T1000 (cell line): ENCODE data around the gene KCNC3.

ENCODE experiments used
- DNase-seq: peaks from one replicate; lab custom pipeline; 2025; ENCODE audit warnings: mixed read lengths; lab: John Stamatoyannopoulos, UW

Gene KCNC3

DNA sequence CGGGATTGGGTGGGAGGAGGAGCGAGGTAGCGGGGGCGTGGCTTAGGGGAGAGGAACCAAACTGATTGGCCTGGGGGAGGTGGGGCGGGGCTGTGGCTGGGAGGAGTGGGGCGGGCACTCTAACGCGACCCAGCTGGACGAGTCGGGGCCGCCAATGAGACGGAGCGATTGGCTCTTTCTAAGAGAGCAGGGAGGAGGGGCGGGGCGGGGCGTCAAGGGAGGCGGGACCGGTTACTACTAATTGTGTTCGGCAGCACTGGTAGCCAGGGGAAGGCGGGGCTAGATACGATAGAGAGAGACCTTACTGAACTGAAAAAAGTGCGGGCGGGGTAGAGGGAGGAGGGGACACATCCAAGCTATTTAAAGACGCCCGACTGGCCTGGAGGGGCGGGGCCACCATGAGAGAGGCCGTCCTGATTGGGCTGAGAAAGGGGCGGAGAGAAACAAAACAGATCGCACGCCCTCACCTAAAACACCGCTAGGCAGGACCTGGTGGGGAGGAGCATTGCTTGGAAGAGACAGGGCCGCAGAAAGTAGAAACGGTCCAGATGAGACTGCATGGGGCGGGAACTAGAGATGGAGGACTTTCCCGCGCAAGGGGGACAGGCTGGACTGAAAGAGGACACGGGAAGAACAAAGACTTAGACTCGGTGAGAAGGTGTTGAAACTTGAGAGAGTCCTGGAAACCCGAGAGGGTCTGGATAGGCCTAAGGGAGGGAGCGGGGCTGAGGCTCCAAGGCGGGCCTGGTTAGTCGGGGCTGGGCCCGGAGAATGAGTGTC, at the start of gene KCNC3:
TSS of gene KCNC3 (minus strand) at position 232 of the 780 bp plus-strand sequence. CDS start 295 bp downstream, outside the sequence.
- peak; percentile 17 for DNase-seq

DNA sequence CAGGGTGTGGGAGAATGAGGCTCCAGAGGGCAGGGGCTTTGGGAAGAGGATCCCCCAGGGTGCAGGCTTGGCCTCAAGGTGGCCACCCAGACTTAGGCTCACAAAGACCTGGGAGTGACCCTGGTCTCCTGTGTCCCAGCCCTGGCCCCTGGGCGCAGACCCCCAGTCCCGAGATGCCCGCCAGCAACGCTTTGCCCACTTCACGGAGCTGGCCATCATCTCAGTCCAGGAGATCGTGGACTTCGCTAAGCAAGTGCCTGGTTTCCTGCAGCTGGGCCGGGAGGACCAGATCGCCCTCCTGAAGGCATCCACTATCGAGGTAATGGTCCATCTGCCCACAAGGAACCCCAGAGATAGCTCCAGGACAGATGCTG, 49.7 kb upstream of the KCNC3 start:
- no peak for DNase-seq

DNA sequence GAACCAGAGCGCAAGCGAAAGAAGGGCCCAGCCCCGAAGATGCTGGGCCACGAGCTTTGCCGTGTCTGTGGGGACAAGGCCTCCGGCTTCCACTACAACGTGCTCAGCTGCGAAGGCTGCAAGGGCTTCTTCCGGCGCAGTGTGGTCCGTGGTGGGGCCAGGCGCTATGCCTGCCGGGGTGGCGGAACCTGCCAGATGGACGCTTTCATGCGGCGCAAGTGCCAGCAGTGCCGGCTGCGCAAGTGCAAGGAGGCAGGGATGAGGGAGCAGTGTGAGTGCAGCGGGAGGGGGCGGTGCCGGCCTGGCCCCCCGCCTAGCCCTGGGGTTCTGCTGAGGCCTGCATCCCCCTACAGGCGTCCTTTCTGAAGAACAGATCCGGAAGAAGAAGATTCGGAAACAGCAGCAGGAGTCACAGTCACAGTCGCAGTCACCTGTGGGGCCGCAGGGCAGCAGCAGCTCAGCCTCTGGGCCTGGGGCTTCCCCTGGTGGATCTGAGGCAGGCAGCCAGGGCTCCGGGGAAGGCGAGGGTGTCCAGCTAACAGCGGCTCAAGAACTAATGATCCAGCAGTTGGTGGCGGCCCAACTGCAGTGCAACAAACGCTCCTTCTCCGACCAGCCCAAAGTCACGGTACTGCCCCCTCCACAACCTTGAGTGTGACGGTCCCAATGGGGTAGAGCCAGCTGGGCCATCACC, 49.1 kb upstream of the KCNC3 start:
- no peak for DNase-seq

DNA sequence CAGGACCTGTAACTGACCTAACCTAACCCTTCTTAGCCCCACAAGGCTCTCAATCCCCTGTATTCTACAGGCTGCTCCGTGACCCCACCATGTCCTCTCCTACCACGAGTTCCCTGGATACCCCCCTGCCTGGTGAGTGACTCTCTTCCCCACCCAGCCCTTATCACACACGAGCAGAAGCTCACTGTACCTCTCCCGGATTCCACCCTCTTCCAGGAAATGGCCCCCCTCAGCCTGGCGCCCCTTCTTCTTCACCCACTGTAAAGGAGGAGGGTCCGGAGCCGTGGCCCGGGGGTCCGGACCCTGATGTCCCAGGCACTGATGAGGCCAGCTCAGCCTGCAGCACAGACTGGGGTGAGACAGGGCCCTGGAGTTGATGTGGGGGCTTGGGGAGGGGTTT, 48.3 kb upstream of the KCNC3 start:
- no peak for DNase-seq

DNA sequence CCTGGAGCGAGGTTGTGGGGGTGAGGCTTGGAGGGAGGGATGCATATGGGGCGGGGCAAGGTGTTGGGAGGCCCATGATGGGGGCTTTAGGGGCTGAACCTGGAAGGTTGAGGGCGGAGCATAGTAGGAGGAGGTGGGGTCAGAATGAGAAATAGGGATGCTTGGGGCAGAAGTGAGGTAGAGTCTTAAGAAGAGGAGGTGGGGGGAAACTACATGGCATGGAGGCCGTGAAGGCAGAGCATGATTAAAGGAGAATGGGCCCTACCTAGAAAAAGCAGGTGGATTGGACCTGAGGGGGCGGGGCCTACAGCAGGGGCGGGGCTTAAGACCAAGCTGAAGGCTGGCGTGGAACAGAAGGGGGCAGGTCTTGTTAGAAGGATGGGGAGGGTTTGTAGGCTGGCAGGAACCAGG, 47.9 kb upstream of the KCNC3 start:
- no peak for DNase-seq

DNA sequence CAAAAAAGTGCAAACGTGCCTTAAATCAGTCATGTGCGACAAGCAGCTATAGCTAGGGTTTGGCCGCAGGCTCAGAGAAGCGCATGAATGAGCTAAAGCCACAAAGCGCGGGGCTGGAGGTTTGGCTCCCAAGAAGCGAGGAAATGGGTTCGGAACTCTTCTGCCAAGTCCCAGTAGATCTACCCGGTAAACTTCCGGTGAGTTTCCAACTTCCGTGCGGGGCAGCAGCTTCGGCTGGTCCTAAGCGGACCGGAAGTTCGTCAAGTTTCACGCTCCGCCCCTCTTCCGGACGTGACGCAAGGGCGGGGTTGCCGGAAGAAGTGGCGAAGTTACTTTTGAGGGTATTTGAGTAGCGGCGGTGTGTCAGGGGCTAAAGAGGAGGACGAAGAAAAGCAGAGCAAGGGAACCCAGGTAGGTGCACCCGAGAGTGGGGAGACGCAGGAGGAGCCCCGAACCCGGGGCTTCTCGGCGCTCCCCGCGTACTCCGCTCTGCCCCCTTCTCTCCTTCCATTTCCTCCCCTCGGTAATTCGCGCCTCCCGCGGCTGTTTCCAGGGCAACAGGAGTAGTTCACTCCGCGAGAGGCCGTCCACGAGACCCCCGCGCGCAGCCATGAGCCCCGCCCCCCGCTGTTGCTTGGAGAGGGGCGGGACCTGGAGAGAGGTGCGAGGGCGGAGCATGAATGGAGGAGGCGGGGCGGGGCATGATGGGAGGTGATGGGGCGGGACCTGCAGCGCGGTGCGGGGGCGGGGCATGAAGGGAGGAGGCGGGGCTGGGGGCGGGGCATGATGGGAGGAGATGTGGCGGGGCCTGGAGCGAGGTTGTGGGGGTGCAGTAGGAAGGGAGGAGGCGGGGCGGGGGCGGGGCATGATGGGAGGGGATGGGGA, 47.2 kb upstream of the KCNC3 start, which contains the start of gene NR1H2:
TSS of gene NR1H2 (plus strand) at position 292 of the 885 bp plus-strand sequence. CDS start 1,149 bp downstream, outside the sequence.
- peak; percentile 84 for DNase-seq

DNA sequence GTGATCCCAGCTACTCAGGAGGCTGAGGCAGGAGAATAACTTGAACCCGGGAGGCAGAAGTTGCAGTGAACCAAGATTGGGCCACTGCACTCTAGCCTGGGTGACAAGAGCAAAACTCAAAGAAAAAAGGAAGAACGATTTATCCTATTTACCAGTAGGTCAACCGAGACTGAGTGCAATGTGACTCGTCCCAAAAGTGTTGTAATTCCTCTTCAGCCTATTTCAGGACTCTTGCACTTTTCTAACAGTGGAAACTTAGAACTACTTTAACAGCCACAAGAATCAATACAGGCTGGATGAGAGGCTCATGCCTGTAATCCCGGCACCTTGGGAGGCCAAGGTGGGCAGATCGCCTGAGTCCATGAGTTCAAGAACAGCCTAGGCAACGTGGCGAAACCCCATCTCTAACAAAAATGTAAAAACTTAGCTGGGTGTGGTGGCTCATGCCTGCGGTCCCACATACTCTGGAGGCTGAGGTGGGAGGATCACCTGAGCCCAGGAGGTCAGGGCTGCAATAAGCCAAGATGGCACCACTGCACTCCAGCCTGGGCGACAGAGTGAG, 42.8 kb upstream of the KCNC3 start:
- DNase-seq, result no peak

DNA sequence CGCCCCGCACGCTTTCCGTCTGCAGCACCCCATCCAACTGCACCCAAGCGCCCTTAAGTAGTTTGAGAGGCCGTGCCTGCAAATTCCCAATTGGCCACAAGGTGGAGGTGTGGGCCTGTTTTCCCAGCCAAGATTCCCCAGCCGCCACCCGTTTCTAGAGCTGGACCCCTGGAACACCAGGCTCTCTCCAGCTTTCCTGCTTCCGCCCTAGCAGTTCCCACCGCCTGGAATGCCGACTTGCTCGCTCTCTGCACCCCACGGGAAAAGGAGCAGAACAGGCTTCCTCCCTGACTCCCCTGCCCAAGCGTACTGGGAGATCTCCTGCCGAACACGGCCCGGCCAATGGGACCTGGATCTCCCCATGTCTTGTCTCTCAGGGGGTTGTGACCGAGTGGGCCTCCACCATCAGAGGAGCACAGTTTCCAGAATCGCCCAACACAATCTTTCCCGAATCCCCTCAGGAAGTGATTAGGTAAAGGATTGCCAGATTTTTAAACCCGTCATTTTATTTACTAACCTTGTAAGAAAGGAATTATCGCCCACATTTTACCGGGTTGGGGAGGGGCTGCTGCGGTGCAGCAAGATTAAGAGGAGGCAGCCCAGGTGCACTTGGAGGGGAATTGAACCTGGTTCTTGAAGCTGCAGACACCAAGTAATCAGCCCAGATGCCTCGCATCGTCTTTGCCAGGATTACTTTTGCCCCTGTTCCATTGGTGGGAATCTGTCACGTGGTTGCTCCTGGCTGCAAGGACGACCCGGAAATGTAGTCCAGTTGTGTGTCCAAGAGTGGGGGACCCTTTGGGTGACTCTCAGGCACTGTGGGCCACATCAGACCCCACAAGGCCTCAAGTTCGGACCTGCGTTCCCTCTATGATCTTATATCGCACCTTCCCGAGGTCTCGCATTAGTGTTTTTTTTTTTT, 39.7 kb upstream of the KCNC3 start:
- peak; percentile 70 for DNase-seq

DNA sequence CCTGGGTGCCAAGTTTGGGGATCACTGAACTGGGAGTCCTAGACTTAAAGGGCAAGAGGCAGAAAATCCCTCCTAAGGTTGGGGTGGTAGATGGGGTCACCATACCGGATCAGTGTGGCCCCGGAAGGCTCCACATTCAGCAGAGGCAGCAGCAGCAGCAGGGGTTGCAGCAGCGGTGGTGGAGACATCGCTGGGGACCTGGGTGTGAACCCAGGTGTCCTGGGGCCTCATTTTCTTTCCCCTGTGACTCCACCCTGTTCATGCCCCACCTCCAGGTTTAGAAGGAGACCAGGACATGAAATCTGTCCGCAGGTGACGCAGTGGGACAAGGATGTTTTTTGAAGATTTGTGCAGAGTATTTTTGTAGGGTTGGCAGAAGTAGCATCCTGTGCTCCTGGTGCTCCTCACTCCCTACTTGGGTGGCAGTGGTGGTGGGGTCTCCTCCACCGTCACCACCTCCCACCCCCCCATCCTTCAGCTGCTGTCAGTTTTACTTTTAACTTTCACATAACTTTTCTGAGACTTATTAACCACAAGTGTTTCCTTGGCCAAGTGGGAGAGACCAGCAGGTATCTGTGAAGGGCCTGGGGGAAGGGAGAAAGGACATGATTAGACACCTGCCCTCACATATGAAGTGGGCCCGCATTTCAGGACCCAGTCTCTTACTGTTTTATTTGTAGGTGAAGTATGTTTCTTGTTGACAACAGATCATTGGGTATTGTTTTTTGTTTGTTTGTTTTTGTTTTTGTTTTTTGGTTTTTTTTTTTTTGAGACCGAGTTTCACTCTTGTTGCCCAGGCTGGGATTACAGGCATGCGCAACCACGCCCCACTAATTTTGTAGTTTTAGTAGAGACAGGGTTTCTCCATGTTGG, 36.5 kb upstream of the KCNC3 start, which contains the start of gene NAPSA:
TSS of gene NAPSA (minus strand) at position 206 of the 873 bp plus-strand sequence. CDS start at position 188, 18 bp downstream.
- no peak for DNase-seq

DNA sequence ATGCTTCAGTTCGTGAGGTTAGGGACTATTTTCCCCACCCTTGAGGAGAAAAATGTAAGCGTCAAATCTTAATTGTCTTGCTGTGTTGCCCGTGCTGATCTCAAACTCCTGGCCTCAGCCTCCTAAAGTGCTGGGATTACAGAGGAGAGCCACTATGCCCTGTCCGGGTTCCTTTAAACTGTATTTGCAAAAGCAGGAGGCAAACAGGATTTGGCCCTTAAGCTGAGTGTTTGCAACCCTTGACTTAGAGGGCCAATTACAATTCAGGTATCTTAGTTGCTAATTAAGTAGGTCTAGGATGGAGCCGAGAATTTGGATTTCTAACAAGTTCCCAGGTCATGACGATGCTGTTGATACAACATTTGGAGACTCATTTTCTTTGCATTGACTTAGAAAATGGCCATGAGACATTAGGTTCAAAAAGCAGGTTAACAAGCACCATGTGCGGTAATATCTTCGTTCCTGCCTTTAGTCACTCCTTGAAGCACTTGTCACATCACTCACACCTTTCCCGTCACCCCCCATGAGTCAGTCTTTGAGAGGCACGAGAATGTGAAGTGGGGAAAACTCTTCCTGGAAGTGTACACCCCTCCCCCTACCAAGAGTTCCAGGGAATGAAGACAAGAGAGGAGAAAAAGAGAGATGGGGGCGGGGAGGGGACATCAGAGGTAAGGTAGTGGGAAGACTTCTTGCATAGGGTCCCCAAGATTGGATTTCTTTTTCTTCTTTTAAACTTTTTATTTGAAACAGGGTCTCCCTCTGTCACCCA, 33.7 kb upstream of the KCNC3 start:
- no peak for DNase-seq

DNA sequence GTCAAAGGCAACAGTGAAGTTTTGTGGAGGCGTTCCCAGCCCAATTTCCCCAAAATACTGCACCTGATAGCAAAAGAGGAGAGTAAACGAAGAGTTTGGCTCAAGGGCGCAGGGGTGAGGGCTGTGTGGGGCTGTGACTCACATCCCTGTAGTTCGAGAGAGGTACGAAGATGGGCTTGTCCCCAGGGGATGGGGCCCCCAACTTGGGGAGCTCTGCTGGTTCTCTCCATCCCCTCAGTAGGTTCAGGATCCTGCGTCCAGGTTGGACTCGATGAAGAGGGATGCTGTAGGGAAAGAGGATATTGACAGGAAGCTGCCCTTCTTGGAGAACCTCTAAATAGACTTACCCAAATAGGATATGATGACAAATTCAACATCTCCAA, 32.8 kb upstream of the KCNC3 start:
- no peak for DNase-seq

DNA sequence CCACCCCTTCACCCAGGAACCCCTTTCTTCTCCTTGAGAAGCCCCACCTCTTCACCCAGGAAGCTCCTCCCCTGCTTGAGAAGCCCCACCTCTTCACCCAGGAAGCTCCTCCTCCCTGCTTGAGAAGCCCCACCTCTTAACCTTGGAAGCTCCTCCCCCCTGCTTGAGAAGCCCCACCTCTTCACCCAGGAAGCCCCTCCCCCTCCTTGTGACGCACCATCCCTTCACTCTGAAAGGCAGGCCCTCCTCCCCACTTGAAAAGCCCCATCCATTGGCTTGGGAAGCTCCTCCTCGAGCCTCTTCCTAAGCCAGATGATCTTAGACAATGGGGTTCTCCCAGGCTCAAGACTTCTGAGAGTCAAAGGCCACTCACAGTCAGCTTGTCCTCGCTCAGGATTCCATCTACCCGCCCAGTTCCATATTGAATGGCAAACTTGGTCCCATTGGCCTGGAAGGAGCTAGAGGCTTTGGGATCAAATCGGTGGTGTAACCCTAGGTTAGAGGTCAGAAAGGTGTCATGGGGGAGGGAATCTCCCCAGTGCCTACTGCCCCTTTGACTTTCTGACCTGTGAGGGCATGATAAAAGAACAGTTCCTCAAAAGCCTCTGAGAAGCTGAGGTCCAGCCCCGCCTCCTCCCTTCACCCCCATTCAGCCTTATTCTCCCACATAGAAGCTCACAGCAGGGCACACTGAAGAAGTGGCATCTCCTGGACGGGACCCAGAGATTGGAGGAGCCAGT, 32.3 kb upstream of the KCNC3 start:
- DNase-seq, result no peak

DNA sequence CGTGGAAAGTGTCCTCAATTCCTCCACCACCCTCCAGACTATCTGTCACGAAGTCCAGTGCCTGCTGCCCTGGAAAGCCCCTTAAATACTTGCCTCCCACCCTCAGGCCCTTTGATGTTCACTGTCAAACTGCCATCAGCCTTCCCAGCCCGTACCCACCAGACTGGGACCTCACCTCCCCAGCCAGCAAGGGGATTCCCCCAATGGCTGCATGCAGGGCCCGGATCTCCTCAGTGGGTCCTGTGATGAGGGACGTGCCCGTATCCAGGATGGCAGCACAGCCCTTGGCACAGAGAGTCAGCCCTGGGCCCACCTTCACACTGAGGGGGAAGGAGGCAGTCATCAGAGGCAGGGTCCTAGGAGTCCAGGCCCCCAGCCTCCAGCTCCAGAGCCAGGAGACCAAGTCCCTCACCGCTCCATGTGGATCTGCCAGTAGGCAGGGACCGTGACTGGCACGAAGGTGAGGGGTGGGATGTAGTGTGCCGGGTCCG, 30.2 kb upstream of the KCNC3 start:
- no peak for DNase-seq

DNA sequence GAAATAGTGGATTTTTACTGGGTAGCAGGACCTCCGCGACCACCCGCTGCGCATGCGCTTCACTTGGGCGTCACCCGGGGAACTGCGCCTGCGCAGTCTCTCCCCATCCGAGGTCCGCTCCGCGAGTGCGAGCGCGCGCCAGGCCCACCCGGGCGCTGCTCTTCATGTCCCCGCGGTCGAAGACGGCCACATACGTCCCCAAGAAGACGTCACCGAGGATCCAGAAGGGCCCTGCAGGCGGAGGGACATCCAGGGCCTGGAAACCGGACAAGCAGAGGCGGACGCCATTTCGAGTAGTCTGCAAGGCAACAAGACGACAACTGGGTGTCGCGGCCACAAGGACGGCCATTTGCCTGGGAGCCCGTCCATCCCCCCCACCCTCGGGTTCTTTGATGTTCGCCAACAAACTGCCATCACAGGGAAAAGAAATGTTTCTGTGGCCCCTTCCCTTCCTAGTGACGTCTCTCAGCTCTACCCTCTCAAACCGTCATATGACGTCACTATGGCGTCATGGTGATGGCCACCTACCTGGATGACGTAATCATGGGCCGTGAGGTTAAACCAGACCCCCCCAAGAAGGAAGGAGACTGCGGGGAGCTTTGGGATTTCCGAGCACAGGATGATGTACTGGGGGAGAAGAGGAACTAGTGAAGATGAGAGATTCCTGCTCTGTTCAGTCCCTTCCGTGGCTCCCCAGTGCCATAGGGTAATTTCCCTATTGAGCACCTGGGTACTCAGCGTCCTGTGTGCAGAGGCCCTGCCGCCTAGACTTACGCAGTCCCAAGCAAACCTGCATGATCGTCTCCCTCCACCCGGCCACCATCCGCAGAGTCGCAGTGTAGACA, 29.5 kb upstream of the KCNC3 start:
- DNase-seq, result peak; percentile 47

DNA sequence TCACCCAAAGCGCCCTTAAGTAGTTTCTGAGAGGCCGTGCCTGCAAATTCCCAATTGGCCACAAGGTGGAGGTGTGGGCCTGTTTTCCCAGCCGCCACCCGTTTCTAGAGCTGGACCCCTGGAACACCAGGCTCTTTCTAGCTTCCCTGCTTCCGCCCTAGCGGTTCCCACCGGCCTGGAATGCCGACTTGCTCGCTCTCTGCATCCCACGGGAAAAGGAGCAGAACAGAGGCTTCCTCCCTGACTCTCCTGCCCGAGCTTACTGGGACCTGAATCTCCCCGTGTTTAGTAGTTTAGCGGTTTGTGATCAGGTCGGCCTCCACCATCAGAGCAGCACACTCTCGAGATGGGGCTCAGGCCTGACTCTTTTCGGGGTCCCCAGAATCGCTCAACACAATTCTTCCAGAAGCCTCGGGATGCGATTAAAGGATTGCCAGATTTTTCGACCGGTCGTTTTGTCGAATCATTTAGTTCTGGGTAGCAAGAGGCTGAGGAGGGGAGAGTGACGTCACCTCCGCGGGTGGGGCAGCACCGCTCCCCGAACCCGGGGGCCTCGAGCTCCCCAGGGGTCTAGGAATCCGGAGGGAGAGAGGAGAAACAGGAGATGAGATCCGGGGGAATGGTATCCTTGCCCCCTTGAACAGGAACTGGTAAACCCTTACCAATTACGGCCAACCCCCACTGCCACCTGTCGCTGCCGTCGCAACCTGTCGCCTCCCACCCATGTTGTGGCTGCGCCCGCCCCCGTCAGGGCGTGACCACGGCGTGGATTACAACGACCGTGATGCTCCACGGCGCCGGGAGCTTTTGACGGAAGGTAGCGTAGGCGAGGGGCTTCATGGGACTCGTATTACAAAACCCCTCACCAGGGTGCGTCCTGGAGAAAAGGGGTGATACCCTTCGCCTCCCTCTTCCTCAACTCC, 28.3 kb upstream of the KCNC3 start:
- DNase-seq, result peak; percentile 58

DNA sequence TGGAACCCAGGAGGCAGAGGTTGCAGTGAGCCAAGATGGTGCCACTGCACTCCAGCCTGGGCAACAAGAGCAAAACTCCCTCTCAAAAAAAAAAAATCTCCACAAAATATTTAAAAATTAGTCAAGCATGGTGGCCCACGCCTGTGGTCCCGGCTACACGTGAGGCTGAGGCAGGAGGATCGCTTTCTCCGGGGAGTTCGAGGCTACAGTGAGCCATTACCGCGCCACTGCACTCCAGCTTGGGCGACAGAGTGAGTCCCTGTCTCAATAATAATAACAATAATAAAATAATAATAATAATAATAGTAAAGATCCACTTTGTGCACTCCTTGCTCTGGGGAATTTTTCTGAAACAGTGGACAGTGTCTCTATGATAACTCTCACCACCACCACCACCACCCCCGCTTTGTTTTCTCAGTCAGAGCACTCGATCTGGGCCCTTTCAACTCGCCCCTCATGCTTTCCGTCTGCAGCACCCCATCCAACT, 27.6 kb upstream of the KCNC3 start:
- no peak for DNase-seq
